Rectal smooth muscle tissue (tissue), 1 donor: ENCODE results near the gene MTNR1B.

Source experiments
- H3K27ac ChIP-seq: one replicate; pipeline ENCODE4 v1.7.0; 2013; ENCODE audit warnings: low read depth, low read length, inconsistent platforms
- H3K27me3 ChIP-seq: one replicate; pipeline ENCODE4 v1.7.0; 2013; ENCODE audit warnings: low read length; ENCODE audit not compliant: control insufficient read depth, insufficient read depth
- H3K36me3 ChIP-seq: one replicate; pipeline ENCODE4 v1.7.0; 2013; ENCODE audit warnings: low read length; ENCODE audit not compliant: control insufficient read depth, insufficient read depth
- H3K4me1 ChIP-seq: one replicate; pipeline ENCODE4 v1.7.0; 2013; ENCODE audit warnings: low read length; ENCODE audit not compliant: control insufficient read depth, insufficient read depth
- H3K4me3 ChIP-seq: one replicate; pipeline ENCODE4 v1.7.0; 2013; ENCODE audit warnings: low read length
- H3K9ac ChIP-seq: one replicate; pipeline ENCODE4 v1.7.0; 2013; ENCODE audit warnings: low read length

Gene MTNR1B

DNA sequence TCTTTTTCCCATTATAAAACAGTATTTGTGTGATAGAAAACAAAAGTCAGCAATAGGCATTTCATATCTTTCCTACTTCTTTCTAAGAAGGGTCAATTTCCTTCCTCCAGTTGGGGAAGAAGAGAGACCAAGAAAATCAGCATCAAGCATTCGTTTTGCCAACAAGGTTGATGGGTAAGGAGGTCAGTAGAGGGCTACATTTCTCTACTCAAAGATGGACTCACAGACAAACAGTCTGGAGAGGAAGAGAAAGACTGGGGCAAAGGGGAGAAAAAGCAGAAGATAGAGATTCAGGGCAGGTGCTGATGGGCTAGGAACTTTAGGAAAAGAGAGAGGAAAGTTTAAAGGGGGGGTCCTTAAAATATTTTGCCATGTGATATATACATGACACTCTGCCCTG lies 8.6 kb upstream of the MTNR1B start:
- no peaks in the 10 kb centered on the region for H3K36me3 ChIP-seq
- no peak overlapping the region for H3K9ac ChIP-seq
- no peak overlapping the region for H3K4me3 ChIP-seq
- H3K27ac ChIP-seq = no peak overlapping the region
- H3K27me3 ChIP-seq = no peaks in the 10 kb centered on the region
- H3K4me1 ChIP-seq = no peaks in the 10 kb centered on the region

DNA sequence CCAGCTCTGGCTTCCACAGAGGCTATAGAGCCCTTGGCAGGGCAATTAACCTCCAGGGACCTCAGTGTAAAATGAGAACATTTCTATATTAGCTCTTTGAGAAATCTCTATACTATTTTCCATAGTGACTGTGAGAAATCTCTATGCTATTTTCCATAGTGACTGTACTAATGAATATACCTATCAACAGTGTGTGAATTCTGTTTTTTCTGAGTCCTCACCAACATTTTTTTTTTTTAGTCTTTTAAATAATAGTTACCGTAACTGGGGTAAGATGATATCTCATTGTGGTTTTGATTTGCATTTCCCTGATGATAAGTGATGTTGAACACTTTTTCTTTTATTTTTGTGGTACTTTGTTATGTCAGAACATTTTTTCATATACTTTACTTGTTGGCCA lies 7.0 kb upstream of the MTNR1B start:
- Histone ChIP-seq H3K4me1 (no peaks in the 10 kb centered on the region), H3K27ac (no peak overlapping the region), H3K36me3 (no peaks in the 10 kb centered on the region), H3K9ac (no peak overlapping the region), H3K4me3 (no peak overlapping the region), H3K27me3 (no peaks in the 10 kb centered on the region)

DNA sequence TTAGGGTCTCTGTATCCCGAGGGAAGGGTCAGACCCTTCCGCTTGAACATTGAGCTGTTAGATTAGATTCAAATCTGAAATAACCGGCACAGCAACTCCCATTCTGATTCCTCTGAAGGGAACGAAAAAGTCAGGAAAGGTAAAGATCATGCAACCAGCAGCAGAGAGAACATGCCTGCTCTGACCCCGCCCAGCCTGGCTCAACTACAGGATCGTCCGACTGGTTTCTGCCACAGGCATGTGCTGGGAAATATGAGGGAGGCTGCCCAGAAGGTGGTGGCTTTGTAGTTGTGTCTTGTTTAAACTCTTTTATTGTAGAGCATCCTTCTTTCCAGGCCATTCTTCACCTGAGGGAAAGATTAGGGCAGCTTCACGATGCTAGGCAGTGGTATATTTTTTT lies 5.0 kb upstream of the MTNR1B start:
- no peaks in the 10 kb centered on the region for H3K4me1 ChIP-seq
- no peak overlapping the region for H3K9ac ChIP-seq
- no peaks in the 10 kb centered on the region for H3K36me3 ChIP-seq
- H3K4me3 ChIP-seq = no peak overlapping the region
- no peak overlapping the region for H3K27ac ChIP-seq
- H3K27me3 ChIP-seq = peaks cover 2% of the 10 kb centered on the region

DNA sequence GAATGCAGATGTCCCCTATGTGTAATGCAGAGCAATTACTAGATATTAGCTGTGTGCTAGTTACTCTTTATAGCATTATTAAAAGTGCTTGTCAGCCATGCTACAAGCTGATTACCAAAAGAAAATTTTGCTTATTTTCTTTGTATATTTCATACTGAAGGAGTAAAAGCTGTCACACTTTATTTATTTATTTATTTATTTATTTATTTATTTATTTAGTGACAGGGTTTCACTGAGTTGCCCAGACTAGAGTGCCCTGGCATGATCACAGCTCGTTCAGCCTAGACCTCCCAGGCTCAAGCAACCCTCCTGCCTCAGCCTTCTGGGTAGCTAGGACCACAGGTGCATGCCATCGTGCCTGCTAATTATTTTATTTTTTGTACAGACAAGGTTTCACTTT lies 4.3 kb upstream of the MTNR1B start:
- Histone ChIP-seq H3K36me3 (no peaks in the 10 kb centered on the region), H3K4me1 (no peaks in the 10 kb centered on the region), H3K9ac (no peak overlapping the region), H3K4me3 (no peak overlapping the region), H3K27me3 (peaks cover 4% of the 10 kb centered on the region), H3K27ac (no peak overlapping the region)

DNA sequence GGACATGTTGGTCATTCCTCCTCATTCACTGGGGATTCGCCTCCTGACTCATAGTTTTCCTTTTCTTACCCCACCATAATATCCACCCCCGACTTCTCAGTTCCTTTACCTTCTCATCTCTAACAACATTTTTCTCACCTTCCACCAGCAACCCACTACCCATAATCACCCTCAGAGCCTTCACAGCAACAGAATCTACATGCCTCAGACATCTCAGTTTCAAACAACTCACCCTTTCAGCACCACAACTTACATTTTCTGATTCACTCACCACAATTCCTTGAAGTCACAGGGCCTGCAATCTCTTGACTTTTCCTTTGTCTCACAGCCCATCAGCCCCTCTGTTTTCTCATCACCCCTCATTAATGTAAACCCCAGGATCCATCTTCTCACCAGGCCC lies 2.3 kb upstream of the MTNR1B start:
- H3K27me3 ChIP-seq = peaks cover 4% of the 10 kb centered on the region
- no peaks in the 10 kb centered on the region for H3K36me3 ChIP-seq
- H3K27ac ChIP-seq = no peak overlapping the region
- H3K9ac ChIP-seq = no peak overlapping the region
- no peak overlapping the region for H3K4me3 ChIP-seq
- no peaks in the 10 kb centered on the region for H3K4me1 ChIP-seq

DNA sequence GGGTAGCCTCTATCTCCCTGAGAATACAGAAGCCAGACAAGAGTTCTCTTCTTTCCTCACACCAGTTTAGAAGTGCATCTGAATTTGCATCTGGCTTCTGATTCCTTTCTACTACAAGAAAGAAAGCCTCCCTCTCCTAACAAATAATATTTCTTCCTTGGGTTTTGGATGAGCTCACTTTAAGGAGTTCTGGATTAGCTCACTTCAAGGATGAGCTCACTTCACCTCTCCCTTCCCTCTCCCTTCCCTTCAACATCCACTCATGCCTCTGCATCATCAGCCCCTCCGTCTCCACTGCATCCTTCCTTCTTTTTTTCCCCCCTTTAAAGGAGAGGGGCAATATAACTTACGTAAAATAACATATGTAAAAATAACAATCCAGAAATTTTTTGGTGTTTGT lies 1.6 kb upstream of the MTNR1B start:
- Histone ChIP-seq H3K36me3 (no peaks in the 10 kb centered on the region), H3K27me3 (peaks cover 4% of the 10 kb centered on the region), H3K27ac (no peak overlapping the region), H3K4me1 (no peaks in the 10 kb centered on the region), H3K4me3 (no peak overlapping the region), H3K9ac (no peak overlapping the region)

DNA sequence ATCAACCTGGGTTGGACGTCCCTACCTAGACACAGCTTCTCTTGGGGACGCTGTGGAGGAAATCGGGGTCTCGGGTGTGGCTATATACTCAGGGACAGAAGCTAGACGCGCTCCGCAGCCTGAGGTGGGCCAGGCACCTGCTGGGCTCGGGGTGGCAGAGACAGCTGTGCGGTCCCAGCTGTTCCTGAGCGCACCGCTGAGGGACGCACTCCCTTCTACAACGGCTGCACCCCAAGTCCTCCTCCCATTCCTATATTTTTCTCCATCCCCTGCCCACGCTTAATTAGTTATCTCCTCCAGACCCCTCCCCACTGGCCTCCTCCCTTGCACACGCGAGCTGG lies 188 bp upstream of the MTNR1B start:
- no peak overlapping the region for H3K27ac ChIP-seq
- H3K4me3 ChIP-seq = no peak overlapping the region
- no peaks in the 10 kb centered on the region for H3K4me1 ChIP-seq
- H3K27me3 ChIP-seq = peaks cover 4% of the 10 kb centered on the region
- H3K36me3 ChIP-seq = no peaks in the 10 kb centered on the region
- H3K9ac ChIP-seq = no peak overlapping the region

DNA sequence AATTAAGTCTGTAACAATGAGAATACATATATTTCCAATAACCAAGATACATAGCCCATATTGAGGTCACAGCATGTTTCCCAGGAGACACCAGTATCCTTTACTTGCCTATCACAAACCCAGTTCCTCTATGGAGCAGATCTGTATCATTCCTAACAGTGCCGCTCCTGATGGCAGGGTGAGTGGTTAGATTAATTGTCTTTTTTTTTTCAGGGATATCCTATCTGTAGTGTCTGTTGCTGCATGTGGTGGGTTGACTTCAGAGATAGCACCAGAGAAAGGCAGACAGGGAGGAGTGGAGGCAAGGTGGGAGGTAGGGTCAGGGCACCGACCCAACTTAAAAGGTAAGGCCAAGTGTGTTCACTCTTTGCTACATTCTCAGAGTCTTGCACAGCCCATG lies 2.8 kb downstream of the MTNR1B start:
- no peak overlapping the region for H3K9ac ChIP-seq
- no peak overlapping the region for H3K27ac ChIP-seq
- H3K36me3 ChIP-seq = no peaks in the 10 kb centered on the region
- no peak overlapping the region for H3K4me3 ChIP-seq
- H3K27me3 ChIP-seq = peaks cover 4% of the 10 kb centered on the region
- no peaks in the 10 kb centered on the region for H3K4me1 ChIP-seq

DNA sequence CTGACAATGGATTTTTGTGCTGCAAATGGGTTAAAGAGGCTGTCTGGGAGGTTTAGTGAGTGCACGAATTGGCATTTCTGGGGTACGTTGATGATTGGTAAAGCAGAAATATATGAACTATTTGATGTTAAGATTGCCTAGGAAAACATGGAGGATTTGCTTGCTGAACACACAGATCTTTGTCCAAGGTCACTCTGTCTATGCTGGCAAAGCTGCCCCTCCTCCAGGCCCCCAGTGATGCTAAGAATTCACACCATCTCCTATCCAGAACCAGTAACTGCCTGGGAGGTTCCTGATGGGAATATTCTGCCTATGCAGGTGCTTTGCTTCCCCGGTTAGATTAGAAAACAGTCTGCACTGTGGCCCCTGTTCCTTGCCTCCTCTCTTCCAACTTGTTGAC lies 5.8 kb downstream of the MTNR1B start:
- no peaks in the 10 kb centered on the region for H3K36me3 ChIP-seq
- no peaks in the 10 kb centered on the region for H3K4me1 ChIP-seq
- no peaks in the 10 kb centered on the region for H3K27me3 ChIP-seq
- H3K9ac ChIP-seq = no peak overlapping the region
- no peak overlapping the region for H3K27ac ChIP-seq
- H3K4me3 ChIP-seq = no peak overlapping the region

DNA sequence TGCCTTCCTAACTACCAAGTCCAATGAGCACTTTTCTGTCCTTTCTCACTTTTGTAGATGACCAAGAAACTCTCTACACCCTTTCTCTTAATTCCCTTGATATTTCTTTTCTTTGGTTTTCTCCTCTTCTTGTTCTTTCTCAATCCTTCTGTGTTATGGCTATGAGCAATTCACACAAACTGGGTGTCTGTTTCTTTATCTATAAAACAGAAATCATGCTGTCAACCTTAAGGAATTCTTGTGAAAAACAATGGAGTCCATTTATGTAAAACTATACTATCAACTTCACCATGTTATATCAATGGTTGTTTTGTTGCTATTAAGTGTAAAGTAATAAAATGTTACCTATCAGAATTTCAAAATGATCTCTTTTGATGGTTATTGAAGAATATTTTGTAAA lies 7.2 kb downstream of the MTNR1B start:
- H3K9ac ChIP-seq = no peak overlapping the region
- H3K27me3 ChIP-seq = no peaks in the 10 kb centered on the region
- H3K27ac ChIP-seq = no peak overlapping the region
- H3K4me3 ChIP-seq = no peak overlapping the region
- H3K4me1 ChIP-seq = no peaks in the 10 kb centered on the region
- H3K36me3 ChIP-seq = no peaks in the 10 kb centered on the region

DNA sequence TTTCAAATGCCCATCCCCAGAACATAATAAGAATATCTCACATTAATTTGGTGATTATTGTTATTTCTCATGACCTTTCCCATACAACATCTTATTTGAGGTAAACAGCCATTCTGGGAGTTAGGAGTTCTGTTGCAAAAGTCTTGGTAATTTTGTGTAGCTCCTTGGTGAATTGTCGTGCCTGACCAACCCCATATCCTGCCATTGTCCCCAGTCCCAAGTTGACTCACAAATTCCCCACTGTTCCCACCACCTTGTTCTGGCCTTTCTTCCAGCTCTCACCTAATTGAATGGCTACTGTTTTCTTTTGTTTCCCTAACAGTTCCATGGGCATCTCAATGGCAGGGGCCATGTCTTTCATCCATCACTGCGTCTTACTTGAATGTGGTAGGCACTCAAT lies 8.0 kb downstream of the MTNR1B start:
- H3K27me3 ChIP-seq = no peaks in the 10 kb centered on the region
- H3K36me3 ChIP-seq = no peaks in the 10 kb centered on the region
- no peak overlapping the region for H3K27ac ChIP-seq
- no peaks in the 10 kb centered on the region for H3K4me1 ChIP-seq
- no peak overlapping the region for H3K4me3 ChIP-seq
- no peak overlapping the region for H3K9ac ChIP-seq

DNA sequence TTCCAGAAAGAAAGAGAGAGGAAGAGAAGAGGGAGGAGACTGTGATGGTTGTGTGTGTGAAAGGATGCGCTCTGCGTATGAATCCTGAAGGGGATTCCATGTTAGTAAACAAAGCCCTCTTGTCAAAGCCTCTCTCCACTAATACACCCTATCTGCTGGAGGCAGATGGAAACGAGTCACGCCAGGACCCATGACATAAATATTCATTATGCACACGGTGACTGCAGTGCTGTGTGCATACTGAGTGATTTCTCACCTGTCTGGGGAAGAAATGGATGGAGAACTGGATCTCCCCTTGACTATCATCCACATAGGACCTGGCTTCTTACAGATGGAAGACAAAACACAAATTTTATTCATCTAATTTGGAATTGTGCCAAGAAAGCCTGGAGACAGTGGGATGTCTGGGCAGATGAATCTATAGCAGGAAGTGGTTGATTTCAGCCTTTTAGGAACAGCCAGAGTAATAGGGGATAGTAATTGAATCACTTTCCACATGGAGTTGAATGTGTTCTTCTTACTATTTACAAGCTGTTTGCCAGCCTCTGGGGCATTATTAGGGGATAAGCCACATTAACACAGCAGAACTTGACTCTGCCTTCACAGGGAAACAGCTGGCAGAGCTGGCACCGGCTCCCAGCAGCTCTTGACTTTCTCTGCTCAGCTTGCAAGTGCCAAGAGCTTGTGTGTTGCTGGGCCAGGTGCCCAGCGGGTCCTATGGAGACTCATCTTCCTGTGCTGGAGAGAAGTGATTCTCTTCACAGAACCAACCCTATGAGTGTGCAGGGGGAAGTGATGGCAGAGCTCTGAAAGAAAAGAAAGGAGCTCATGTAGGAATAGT lies 9.0 kb downstream of the MTNR1B start:
- Histone ChIP-seq H3K9ac (no peak overlapping the region), H3K4me1 (no peaks in the 10 kb centered on the region), H3K36me3 (no peaks in the 10 kb centered on the region), H3K27ac (no peak overlapping the region), H3K27me3 (no peaks in the 10 kb centered on the region), H3K4me3 (no peak overlapping the region)

DNA sequence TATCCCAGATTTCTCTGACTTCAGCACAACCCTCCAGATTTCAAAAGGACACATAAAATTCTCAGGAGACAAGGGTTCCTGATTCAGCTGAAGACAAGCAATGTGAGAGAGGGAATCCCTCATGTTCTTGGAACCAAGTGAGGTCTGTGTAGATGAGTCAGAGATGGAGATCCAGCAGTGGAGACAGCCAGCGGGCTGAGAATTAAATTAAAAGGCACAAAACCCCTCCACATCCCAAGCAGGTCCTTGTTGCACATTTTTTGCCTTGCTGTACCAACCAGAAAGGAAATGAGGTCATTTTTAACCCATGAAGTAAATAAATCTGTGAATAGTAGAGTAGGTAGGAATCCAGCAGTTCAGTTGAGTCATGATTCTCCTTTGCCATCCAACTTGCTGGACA lies 9.7 kb downstream of the MTNR1B start:
- H3K9ac ChIP-seq = no peak overlapping the region
- no peaks in the 10 kb centered on the region for H3K4me1 ChIP-seq
- H3K36me3 ChIP-seq = no peaks in the 10 kb centered on the region
- no peak overlapping the region for H3K4me3 ChIP-seq
- H3K27ac ChIP-seq = no peak overlapping the region
- no peaks in the 10 kb centered on the region for H3K27me3 ChIP-seq
